Measurements from ENCODE around the gene POGZ. TPM values are rescaled to one million over a fixed set of nuclear protein-coding genes. Genes with fewer than 3 reads are reported as not detected.

Gene POGZ
- total RNA-seq, 1 donor from 2014 or later: 96.3 TPM

DNA sequence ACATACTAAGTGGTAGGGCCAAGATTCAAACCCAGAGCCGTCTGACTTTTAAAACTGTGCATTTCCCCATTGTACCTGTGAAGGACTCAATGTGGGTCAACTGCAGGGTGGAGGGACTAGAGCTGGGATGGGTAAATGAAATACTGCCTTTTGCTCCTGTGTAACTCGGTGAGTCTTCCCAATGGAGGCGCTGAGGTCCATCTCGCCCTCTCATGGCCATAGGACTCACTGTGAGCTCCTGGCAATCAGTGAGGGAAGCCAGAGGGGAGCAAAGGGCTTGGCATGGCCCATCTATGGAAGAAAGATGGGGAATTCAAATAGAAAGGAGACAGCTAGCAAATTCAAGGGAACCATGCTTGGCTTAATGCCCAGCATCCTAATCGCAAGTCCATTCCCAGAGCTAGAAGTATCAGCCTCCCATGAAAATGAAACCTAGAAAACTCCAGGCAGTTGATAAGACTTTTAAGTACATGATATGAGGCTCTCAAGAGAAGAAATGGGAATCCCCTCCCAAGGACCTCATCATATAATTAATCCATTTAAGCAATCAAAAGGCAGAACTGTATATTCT lies 26.5 kb upstream of the POGZ start:
- Histone ChIP-seq H3K9me3 (no peaks in the 10 kb centered on the region), H3K27me3 (no peaks in the 10 kb centered on the region), H3K36me3 (no peaks in the 10 kb centered on the region), H3K27ac (no peak overlapping the region), H3K4me3 (no peak overlapping the region), H3K4me1 (no peaks in the 10 kb centered on the region)
- ATAC-seq (no peak), DNase-seq (no peak)
- TF ChIP-seq, protein P1, sequence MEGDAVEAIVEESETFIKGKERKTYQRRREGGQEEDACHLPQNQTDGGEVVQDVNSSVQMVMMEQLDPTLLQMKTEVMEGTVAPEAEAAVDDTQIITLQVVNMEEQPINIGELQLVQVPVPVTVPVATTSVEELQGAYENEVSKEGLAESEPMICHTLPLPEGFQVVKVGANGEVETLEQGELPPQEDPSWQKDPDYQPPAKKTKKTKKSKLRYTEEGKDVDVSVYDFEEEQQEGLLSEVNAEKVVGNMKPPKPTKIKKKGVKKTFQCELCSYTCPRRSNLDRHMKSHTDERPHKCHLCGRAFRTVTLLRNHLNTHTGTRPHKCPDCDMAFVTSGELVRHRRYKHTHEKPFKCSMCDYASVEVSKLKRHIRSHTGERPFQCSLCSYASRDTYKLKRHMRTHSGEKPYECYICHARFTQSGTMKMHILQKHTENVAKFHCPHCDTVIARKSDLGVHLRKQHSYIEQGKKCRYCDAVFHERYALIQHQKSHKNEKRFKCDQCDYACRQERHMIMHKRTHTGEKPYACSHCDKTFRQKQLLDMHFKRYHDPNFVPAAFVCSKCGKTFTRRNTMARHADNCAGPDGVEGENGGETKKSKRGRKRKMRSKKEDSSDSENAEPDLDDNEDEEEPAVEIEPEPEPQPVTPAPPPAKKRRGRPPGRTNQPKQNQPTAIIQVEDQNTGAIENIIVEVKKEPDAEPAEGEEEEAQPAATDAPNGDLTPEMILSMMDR (IDR thresholded peaks at IDR 0.05): no peak
- intact Hi-C loops (cut with DNase I): no loop called here

DNA sequence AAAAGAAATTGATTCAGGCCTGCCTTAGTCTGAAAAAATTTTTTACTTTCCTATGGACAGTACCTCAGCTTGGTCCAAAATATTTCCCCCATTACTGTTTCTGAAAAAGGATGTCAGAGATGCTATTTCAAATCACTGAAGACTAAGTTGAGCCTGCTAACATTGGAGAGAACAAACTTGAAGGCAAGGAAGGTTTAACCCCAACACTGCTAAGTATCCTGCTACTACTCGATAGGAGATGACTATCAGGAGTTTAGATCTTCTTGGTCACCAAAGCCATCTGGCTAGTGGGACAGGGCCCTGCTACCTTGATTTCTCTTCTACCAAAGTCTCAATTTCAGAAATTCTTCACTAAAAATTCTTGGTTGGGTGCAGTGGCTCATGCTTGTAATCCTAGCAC lies 22.7 kb upstream of the POGZ start:
- ATAC-seq (no peak), DNase-seq (no peak)
- TF ChIP-seq, protein P1 (IDR thresholded peaks at IDR 0.05): no peak
- Histone ChIP-seq H3K27ac (no peak overlapping the region), H3K4me3 (no peak overlapping the region), H3K9me3 (no peaks in the 10 kb centered on the region), H3K27me3 (no peaks in the 10 kb centered on the region), H3K4me1 (no peaks in the 10 kb centered on the region), H3K36me3 (no peaks in the 10 kb centered on the region)
- intact Hi-C loops (cut with DNase I): no loop called here

DNA sequence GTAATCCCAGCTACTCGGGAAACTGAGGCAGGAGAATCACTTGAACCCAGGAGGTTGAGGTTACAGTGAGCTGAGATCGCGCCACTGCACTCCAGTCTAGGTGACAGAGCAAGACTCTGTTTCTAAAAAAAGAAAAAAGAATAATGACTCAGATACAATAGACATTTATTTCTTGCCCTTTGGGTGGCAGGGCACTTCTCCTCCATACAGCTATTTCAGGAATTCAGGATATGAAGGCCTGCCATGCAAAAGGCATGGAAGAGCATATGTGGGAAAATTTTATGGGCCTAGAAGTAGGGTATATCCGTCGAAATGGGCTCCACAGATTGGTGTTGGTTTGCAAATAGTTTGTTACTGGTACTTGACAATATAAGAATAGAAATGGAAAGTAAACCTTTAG lies 20.2 kb upstream of the POGZ start:
- Histone ChIP-seq H3K4me1 (no peaks in the 10 kb centered on the region), H3K36me3 (no peaks in the 10 kb centered on the region), H3K27me3 (no peaks in the 10 kb centered on the region), H3K27ac (no peak overlapping the region), H3K9me3 (no peaks in the 10 kb centered on the region), H3K4me3 (no peak overlapping the region)
- ATAC-seq (no peak), DNase-seq (no peak)
- intact Hi-C loops (cut with DNase I): no loop called here
- TF ChIP-seq, protein P1 (IDR thresholded peaks at IDR 0.05): no peak

DNA sequence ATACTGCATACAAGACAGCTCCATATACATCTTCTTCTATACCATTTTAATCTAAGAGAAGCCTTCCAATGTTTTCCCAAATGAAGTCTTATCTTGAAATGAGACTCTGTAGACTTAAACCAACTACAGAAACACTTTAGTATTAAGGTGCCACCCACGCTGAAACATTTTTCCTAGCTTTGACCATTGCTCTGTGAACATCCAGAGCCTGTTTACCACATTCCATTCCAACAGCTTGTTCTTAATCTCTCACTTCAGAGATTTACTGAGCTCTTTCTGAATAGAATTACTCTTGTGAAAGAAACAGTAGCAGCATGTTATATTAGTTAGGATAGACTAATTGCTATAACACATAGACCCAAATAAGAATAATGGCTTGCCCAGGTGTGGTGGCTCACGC lies 19.6 kb upstream of the POGZ start:
- intact Hi-C loops (cut with DNase I): no loop called here

DNA sequence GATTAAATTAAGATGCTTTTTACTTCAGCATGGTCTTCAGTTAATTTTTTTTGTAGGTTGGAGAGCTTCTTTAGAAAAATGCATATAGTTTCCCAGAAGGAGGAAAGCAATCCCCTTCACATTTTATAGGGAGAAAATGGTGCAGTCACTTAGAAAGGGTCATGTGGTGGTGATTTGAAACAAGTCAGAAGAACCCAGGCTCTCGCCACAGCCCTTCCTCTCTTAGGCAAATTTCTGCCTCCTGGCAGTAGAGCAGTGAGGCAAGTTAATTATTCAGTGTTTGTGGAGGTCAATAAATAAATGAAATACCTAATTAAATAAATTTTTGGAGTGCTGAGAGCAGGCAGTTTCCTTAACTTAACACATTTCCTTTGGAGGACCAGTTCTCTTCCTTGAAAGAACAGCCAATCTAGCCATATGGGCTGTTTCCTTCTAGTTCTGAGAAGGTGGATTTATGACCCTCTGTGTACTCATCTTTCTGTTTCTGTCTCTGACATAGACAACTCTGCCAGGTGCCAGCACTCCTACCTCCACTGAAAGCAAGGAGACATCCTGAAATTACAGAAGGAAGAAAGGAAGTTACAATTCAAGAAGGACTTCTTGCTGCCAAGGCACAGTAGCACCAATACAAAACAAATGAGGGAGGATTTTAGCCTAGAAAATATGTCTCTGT lies 19.0 kb upstream of the POGZ start:
- DNase-seq: no peak
- TF ChIP-seq, protein P1 (IDR thresholded peaks at IDR 0.05): no peak
- Histone ChIP-seq H3K36me3 (no peaks in the 10 kb centered on the region), H3K27me3 (no peaks in the 10 kb centered on the region), H3K9me3 (no peaks in the 10 kb centered on the region), H3K4me3 (no peak overlapping the region), H3K27ac (peak overlapping the region; percentile 3), H3K4me1 (peaks cover 7% of the 10 kb centered on the region)
- no peak for ATAC-seq
- intact Hi-C loops (cut with DNase I): no loop called here

More for the DNA sequence above, 19.6 kb upstream of the POGZ start:
- no peak overlapping the region for H3K4me3 ChIP-seq
- H3K36me3 ChIP-seq: no peaks in the 10 kb centered on the region
- ATAC-seq: peak; percentile 61
- peaks cover 3% of the 10 kb centered on the region for H3K4me1 ChIP-seq
- no peak overlapping the region for H3K27ac ChIP-seq
- DNase-seq: no peak
- TF ChIP-seq, protein P1 (IDR thresholded peaks at IDR 0.05): no peak
- H3K9me3 ChIP-seq: no peaks in the 10 kb centered on the region
- H3K27me3 ChIP-seq: no peaks in the 10 kb centered on the region
